HG03045 (cell line): Measurements from ENCODE around the gene ITPR1.

Experiments used
- ATAC-seq: cut with Tn5 transposase; IDR thresholded peaks from one replicate; pipeline ENCODE4 v1.9.1; 2021; ENCODE audit warnings: mild to moderate bottlenecking, moderate library complexity; ENCODE audit not compliant: unreplicated experiment

The ITPR1 gene

DNA sequence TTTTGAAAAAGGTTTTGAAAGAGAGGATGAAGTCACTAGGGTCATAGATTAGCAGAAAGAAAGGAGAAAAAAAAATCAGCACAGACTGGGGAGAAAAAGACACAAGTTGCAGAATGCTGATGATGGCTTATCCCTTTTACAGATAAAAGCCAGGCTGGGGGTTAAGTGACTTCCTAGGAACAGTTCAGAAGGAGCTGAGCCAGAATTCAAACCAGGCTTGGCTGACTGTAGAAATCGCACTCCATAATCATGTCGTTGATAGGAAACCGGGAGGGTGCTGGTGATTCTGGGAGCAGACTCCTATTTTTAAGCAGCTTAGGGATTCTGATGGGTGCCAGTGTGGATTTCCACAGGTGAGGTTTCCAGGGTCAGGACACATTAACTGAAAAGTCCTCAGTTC, 326.6 kb downstream of the ITPR1 start:
- no peak for ATAC-seq

DNA sequence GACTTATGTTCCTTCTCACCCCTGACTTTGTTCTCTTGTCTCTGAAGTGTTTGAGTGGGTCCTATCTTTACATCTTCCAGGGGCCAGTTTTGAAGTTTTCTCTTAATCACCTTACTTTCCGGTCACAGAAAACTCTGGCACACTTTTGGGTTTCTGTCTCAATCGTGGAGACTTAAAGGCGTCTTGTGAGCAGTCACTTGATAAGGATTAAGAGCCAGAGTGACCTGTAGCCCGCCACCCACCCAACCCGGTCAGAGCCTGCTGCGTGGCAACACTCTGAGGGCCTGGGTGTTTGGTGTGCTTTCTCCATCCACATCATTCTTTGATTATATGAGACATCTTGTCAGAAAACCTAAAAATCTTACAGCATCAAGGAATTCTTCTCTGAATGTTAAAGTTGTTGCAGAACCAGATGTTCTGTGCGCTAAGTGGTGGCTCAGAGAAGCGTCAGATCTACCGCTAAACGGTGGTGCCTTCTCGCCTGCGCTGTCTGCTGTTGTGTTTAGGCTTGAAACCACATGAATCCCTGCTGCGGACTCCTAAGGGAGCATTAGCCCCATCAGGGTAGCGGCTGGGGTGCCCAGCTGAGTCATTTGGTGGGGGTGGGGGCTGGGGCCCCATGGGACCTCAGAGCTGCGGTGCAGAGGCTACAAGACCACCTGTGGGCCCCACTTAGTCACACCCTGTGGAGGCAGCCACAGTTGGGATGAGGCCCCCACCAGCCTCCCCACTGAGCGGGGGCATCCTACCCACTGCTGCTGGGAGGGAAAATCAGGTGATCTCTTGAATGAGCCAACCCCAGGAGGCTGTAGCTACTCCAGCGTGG, 327.4 kb downstream of the ITPR1 start:
- no peak for ATAC-seq

DNA sequence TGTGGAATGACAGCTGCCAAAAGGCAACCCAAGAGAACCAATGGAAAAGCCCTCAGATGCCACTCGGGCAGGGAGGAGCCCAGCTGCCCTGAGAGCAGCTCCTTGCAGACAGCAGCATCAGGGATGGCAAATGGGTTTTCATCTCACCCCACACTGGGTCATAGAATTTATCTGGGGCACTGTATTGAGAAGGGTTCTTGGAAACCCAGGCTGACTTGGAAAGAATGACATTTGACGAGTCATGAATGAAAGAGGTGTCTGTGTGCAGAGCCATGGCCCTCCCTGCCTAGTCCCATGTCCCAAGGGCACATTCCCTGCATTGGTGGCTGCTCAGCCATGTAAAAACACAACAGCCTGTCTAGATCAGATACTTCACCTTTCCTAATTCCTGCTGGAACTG, 328.2 kb downstream of the ITPR1 start:
- no peak for ATAC-seq

DNA sequence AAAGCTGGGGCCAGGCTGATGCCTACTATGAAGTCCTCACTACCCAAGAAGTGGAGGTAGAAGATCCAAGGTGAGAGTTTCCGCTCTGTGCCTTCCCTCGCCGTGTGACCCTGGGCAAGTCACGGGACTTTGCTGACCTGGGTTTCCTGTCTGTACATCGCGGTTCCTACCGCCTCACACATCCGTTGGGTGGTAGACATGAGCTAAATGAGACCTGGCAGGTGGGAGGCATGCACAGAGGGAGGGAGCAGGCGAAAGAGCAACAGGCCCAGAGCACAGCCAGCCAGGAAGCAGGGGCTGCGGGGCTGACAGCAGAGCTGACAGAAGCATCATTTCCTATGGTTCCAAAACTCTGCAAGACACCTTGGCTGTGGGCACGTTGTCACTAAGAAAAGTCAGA, 328.8 kb downstream of the ITPR1 start:
- ATAC-seq: no peak

DNA sequence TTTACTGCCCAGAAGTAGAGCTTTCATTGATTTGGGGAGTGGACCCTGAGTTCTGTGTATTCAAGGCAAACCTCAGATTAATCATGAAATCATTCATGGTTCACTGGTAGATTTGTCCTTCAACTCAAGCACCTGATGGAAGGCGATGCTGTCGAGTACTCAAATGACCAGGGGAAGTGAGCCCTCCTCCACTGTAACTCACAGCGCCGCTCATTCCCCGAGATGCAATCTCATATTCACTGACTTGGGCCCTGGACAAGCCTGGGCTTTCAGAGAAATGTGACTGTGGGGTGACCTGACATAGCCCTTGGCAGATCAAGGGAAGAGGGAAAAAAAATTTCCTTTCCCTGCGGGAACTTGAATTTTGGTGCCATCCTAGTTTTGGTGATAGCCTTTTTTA, 329.4 kb downstream of the ITPR1 start:
- no peak for ATAC-seq

DNA sequence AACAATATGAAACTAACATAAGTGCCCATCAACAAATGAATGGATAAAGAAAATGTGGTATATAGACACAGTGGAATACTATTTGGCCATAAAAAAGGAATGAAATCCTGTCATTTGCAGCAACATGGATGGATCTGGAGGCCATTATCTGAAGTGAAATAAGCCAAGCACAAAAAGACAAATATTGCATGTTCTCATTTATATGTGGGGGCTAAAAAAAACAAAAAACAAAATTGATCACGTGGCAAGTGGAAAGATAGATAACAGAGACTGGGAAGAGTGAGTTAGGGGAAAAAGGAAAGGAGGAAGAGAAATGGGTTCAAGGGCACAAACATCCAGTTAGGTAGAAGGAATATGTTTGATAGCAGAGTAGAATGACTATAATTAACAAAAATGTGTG, 330.2 kb downstream of the ITPR1 start:
- no peak for ATAC-seq

DNA sequence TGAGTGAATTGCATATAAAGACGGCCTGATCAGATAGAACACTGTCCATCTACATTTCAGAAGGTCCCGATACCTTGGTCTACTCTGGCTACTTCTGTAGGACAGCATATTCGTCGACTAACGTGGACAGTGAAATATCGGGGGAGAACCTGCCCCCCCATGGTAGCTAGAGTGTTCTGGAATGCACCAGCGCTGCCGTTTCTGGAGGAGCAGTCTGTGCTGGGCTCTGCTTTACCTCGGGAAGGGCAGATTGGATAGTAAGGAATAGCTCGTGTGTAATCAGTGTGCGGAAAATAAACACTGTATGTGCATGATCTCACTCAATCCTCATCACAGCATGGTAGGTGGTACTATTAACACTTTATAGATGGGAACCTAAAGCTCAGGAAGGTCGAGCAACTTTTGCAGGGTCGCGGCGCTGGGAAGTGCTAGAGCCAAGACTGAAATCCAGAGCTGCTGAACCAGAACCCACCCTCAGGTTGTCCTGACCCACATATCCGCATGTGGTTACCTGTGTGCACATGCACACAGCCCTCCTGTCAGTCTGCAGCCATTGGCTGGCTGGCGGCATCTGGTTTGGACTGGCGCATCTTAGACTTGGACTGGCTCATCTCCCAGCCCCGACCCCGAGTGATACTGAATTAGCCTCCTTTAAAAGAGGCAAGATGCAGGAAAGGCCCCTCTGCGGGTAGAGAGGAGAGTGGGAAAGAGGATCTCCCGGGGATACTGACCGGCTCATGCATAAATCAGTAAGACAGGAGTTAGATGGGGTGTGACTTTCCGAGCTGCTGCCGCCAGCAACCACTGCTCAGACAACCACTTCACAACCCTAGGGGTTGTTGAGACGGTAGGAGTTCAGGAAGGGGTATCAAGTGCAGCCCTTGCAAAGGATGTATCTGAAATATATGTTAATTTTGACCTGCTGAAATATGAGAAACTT, 331.1 kb downstream of the ITPR1 start:
- ATAC-seq: no peak

DNA sequence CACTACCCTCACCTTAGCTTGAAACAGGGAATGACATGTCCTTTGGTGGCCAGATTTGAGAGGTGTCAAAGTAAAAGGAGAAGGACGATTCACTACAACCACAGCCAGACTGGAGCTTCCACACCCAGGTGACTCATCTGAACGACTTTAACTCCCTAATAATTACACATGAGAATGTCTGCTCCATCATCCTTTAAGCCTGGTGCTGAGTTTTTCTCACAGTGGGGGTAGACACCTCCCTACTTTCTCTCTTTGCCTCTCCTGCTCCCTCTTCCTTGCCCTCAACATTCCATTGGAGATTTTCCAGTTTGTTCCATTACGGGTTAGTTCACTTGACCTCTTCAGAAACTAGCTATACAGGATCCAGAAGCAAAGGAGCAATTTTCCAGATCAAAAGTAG, 331.8 kb downstream of the ITPR1 start:
- no peak for ATAC-seq

DNA sequence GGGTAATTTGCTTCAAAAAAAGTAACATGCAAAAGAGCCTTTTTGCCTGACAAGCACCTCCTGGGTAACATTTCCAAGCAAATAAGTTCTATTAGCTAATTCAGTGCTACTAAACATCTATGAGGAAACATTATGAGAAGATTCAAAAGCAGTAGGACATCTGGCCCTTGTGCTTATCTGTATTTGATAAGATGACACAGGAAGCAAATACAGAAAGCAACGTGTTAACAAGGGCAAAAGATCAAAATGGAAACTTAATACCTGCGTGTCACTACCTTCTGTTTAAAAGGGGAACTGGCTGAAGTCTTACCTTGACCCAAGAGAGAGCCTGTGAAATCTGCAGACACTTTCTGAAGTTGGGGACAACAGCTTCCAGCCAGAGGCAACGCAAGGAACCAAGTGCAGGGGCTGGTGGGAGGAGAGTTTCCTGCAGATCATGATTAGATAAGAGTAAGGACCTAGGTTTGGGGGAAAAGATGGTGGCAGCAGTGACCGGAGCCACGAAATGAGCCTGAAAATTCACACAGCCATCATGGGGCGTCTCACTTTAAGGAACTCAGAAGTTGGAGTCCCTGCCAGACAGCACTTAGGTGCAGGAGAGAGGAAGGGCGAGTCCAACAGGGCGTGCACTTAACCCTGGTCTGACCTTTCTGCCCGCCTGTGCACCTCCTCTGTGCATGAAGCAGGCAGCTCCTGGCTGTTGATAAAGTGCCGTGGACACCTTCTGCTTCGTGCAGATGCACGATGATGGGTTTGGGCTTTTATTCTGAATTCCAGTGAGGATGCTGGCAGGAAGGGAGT, 332.5 kb downstream of the ITPR1 start:
- no peak for ATAC-seq

DNA sequence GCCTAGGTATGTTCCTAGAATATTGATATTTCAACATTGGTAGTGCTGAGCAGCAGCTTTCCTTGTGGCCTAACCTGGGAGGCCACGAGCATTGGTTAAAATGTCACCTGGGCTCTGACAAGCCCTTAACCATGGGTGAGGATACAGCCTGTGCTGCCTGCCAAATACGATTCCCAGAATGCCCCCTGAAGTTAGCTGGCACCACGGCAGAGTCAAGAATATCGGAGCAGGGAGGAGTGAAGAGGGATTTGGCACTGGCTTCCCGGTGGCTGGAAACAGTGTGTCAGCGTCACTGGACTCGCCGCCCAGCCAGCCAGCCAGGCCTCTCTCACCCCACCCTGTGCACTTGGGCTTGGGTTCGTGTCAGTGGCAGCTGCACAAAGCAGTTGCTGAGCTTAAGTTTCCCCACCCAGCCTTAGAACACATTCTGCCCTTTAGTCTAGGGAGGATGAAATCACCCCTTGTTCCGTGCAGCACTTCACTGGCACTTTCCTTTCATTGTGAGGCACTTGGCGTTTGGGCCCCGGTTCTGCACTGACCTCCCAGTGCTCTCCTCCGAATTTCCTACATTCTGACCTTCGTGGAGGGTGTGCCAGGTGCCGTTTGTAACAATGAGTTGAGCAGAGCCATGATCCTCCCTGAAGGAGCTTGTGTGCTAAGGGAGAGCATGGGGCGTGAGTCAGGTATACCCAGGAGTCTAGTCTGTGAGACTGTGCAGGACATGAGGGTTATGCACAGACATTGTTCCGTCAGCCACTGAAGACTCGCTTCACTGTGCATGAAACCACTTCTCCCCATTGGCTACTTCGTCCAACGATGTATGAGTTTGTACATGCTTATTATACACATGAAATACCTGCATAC, 333.3 kb downstream of the ITPR1 start:
- ATAC-seq: no peak

DNA sequence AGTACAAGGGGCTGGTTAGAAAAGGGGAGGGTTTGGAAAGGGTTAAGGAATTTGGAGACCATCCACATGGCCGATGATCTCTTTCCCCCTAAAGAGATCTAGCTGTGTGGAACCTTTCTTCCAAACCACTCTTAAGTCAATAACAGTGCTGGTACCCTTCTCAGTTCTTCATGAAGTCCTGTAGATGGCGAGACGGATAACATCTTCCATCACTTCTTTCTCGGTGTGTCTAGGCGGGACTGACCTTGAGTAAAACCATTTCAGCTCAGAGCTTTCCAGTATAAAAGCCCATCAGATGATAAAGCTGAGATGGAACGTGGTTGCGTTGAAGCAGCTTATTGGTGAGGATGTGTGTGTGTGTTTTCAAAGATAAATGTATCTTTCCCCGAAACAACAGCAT, 334.6 kb downstream of the ITPR1 start:
- no peak for ATAC-seq

DNA sequence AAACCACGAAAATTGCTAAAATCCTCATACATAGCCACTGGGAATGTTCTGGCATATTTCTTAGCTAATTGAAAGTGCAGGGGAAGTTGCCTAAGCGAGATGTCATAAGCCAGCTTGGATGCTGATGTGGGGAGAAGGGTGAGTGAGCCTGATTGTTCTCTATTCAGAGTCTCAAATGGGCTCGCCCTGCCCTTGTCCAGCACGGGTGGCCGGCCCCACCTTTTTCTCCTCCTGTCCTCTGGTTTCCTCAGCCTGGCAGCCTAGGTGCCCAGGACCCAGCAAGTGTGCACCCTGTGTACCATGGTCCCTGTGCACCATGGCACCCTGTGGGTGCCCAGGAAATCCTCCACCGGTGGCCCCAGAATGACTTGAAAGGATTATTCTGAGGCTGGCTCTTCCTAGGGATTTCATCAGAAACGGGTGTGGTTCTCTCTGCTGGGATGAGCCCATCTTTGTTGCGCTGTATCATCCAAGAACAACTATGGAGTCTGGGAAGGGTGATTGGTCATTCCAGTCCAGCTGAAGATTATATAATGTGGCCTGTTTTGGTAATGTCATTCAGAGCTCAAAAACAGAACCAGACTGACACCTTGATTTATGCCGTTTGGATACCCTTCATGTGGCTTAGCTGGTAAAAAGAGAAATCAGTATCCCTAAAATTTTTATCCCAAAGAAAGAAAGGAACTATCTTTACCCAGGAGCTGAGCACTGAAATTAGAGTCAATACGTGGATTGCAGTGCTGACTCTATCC, 335.3 kb downstream of the ITPR1 start:
- ATAC-seq: no peak

DNA sequence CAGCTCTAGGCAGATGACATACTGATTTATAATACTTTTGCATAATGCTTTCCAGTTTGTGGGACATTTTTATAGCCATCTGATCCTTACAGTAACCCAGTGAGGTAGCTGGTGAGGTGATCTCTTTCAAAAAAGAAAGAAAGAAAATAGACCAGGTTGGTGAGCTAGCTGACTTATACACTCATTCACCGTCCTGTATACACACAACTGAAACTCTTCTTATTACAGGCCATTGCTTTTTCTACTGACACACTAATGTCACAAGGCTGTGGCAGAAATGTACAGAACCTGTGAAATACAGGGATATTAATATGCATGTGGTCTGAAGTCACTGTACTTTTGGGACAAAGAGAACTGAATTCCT, 335.9 kb downstream of the ITPR1 start:
- no peak for ATAC-seq

DNA sequence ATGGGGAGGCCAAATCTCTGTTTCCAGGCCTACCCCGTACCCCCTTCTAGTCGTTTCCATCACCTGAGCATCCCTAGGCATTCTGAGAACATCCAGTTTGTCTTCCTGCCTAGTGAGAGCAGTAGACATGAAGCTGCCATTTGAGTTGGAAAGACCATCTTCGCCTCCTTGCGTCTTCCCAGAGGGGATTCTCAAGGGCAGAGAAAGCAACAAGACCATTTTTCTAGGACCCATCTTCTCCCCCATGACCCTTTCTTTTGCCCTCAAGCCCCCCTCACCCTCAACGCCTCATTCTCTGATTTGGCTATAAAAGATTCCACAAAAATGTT, 337.4 kb downstream of the ITPR1 start:
- no peak for ATAC-seq

DNA sequence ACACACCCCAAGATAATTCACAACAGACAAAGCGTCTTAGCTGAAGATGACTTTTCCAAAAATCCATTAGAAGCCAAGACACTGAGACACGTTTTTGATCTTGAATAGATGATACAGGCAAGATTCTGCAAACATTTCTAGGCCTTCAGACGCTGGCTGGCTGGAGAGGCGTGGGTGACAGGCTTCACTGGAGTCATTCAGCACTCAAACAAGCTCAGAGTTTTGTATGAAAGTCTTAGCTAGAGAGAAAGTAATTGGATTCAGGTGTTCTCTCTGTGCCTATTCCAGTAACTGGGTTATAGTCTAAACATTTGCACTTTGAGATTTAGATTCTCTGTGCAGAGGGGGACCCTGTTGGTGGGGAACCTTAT, 338.4 kb downstream of the ITPR1 start:
- ATAC-seq: peak; percentile 16

DNA sequence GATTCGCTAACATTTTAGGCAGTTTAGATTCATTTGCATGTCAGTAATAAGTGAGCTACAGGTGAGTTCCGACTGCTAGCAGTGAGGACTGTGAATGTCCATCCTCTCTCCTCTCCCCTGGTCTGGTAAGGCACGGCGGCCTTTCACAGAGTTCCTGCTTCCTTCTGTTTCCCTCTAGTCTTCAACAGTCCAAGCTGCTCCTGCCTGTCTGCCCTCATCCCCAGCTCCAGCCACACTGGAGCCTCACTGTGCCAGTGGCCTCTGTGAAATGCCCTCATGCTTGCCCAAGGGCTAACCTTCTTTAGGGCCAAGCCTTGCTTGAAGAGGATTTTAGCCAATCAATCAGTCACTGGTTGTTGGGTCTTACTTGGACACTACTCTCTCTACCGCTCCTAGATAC, 340.3 kb downstream of the ITPR1 start:
- ATAC-seq: no peak

DNA sequence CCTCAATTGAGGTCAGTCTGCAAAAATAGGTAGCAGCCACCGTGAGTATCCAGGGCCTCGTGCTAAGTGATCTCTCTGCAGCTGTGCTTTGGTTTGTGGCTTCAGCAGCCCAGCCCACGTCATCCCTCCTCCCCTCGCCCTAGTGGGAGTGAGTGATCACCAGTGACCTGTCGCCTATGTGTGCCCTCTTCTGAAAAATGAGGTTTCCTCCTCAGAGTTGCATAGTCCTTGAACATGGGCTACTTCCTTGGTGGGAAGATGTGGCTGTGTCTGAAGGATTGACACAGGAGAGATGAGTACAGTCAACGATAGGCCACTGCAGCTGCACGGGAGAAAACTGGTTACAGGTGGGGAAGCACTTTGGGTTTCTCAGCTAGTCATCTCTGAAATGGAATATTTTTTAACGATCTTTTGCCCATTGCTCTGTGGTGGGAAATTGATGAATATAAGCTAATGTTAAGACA, 341.3 kb downstream of the ITPR1 start:
- peak; percentile 72 for ATAC-seq

DNA sequence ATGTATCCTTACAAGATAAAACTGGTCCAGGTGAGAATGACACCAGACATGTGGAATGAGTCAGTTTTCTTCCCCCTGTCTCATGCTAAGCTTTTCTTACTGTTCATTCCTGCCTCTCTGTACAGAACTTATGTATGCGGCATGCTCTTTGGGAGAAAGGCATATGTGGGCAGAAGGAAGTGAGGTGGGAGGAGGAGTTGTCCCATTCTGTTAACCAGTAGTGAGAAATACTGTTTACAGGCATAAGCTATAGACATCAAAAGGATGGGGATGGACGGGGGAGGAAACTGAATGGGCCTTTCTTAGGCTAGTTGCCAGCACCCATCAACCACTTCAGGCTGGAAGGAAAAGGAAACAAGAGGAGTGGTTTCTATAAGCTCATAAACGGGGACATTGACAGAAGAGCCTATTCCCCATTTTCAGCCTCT, 342.5 kb downstream of the ITPR1 start:
- ATAC-seq: no peak

DNA sequence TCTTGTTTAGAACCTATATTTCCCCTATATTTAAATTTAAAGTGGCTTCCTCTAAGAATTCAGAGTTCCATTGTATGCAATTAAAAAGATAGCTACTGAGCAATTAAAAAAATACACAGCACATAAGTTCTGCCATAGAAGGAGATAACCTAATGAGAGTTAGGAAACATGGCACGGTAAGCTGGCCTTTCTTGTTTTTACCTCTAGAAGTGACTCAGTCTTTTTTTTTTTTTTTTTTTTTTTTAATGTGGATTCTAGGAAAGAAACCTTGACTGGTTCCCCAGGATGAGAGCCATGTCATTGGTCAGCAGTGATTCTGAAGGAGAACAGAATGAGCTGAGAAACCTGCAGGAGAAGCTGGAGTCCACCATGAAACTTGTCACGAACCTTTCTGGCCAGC, 343.4 kb downstream of the ITPR1 start:
- ATAC-seq: no peak
